ENCODE data around the gene PRKG1.
"Not testable (repeated sequence)": the region's sequence is repeated elsewhere in the genome, so short reads cannot be mapped to it uniquely, and the experiment has no call there.

PRKG1 gene

DNA sequence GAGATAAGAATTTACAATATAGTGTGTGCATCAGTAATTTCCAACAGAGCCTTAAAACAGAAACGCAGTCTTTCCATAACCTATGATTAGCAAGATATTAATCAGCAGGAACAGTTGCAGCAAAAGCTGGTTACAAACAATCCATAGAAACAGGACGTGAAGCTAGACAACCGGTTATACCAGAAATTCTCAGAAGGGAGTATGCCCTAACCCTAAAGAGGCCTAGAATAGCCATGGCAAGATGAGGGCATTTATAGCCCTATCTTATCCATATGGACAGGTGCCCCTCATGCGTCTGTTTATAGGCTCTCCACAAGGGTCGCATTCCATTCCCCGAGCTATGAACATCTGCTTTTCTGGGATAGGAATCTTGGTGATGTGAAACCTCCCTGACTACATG, 506.9 kb downstream of the PRKG1 start:
- H3K4me3 ChIP-seq (ENCODE audit: low read length); DNase-seq (ENCODE audit: low read depth, low spot score): not testable (repeated sequence)

DNA sequence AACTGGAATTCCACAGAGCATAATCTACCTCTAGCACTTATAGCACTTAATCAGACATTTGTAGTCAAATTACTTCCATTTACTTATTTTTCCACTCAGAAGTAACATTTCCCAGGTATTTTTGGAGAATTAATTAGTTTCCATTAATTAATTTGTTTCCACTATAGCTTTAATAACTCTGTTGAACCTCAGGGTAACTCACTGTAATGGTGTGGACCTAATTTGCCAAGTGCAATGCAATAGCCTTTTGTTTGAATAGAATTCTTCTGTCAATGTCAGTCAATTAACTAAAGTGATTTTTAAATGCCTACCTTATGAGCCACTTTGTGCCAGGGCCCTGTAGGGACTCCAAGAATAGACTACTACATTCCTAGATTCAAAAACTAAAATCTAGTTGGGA, 509.7 kb downstream of the PRKG1 start:
- DNase-seq (ENCODE audit: low read depth, low spot score): no peak
- H3K4me3 ChIP-seq (ENCODE audit: low read length): no peak overlapping the region

DNA sequence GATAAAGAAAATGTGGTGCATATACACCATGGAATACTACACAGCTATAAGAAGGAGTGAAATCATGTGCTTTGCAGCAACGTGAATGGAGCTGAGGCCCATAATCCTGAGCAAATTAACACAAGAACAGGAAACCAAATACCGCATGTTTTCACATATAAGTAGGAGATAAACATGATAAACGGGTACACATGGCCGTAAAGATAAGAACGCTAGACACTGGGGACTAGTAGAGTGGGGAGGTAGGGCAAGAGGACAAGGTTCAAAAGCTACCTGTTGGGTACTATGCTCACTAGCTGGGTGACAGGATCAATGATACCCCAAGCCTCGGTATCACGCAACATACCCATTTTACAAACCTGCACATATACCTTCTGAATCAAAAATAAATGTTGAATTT, 511.5 kb downstream of the PRKG1 start:
- DNase-seq (ENCODE audit: low read depth, low spot score): no peak
- no peak overlapping the region for H3K4me3 ChIP-seq (ENCODE audit: low read length)

DNA sequence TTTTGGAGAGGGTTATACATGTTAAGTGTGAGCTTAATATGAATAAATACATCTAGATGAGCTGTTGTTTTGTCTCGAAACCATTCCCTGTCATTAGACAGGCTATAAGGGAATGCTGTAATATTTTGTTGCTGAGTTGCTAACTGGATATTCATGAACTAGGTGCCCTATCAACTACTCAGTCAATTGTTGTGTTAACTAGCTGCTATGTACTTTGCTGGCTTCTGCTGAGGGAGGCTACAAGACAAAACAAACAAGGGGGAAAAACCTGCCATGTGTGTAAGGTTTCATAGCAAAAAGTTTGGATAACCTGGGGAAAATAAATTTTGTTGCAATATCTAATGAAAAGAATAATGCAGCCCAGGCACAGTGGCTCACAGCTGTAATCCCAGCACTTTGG, 514.7 kb downstream of the PRKG1 start:
- H3K4me3 ChIP-seq (ENCODE audit: low read length): no peak overlapping the region

DNA sequence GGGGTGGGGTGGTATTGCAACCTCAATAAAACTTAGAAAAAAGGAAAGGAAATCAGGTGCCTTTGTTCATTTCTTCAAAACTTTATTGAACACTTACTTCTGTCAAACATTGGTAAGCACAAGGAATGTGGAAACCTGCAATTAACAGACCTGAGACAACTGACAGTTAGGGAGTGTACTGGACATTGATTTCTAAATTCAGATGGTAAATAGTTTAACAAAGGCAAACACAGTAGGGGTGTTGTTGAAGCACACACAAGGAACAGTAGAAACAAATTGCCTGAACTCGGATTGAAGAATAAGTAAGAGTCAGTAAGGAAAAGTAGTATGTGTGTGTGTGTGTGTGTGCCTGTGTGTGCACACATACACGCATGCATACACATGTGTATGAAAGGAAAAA, 516.5 kb downstream of the PRKG1 start:
- no peak for DNase-seq (ENCODE audit: low read depth, low spot score)
- H3K4me3 ChIP-seq (ENCODE audit: low read length): no peak overlapping the region

More for the DNA sequence above, 514.7 kb downstream of the PRKG1 start:
- DNase-seq (ENCODE audit: low read depth, low spot score): no peak

DNA sequence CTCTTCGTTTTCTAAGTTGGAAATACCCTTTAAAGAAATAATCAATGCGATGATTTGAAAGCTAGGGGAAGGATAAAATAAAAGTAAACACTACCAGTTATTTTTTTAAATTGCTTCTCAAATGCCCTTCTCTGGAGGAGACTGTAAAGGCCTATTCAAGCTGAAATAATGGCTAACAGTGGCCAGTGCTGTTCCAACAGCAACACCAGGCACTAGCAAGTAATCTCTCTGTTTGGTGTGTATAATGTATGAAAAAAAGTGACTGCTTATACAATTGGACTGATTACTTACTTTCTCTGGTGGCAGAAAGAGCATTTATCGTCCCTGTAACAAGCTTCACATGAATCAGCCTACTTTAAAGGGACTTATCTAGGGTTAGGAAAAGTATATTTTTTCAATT, 522.4 kb downstream of the PRKG1 start:
- H3K4me3 ChIP-seq (ENCODE audit: low read length): no peak overlapping the region
- no peak for DNase-seq (ENCODE audit: low read depth, low spot score)

DNA sequence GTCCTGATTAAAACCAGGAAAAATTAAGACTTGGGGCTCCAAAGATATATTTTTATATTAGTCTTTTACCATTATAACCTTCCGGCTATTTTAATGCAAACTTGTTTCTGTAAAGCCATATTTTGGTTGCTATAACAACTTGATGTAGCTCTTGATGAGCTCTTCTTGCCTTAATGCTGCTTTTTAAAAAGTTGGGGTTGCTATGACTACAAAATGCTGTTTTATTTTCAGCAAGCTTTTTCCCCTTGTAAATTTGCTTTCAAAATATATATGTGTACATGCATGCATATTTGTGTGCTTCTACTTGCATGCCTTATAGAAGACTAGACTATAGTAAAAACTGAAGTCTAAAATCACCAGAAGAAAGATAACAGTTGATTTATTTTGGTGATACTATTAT, 525.4 kb downstream of the PRKG1 start:
- no peak overlapping the region for H3K4me3 ChIP-seq (ENCODE audit: low read length)
- DNase-seq (ENCODE audit: low read depth, low spot score): no peak

DNA sequence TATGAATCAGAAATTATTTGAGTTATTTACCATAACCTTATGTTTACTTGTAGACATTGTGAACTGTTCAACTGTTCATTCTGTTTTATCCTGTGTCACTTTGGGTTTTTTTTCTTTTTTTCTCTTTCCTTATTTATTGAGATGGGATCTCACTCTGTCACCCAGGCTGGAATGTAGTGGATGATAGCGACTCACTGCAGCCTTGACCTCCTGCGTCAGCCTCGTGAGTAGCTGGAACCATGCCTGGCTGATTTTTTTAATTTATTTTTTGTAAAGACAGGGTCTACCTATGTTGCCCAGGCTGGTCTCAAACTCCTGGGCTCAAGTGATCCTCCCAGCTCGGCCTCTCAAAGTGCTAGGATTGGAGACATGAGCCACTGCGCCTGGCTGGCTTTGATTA, 528.0 kb downstream of the PRKG1 start:
- no peak overlapping the region for H3K4me3 ChIP-seq (ENCODE audit: low read length)
- DNase-seq (ENCODE audit: low read depth, low spot score): no peak

DNA sequence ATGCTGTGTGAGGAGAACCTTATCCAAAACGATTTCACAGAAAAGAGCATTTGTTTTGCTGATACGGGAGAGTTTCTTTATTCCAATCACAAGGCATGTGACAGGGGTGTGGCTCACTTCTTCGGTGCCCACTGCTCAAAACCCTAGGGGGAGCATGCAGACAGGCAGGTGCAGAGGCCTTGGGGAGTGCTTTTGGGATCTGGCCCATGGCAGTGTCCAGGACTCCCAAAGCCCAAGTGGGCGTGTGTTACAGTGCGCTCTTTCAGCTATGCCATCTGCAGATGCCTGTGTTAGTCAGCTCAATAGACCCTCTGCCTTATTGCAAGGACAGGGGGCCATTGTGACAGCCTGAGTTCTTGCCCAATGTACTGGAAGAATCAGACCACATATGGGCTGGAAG, 530.3 kb downstream of the PRKG1 start:
- DNase-seq (ENCODE audit: low read depth, low spot score): no peak
- no peak overlapping the region for H3K4me3 ChIP-seq (ENCODE audit: low read length)

DNA sequence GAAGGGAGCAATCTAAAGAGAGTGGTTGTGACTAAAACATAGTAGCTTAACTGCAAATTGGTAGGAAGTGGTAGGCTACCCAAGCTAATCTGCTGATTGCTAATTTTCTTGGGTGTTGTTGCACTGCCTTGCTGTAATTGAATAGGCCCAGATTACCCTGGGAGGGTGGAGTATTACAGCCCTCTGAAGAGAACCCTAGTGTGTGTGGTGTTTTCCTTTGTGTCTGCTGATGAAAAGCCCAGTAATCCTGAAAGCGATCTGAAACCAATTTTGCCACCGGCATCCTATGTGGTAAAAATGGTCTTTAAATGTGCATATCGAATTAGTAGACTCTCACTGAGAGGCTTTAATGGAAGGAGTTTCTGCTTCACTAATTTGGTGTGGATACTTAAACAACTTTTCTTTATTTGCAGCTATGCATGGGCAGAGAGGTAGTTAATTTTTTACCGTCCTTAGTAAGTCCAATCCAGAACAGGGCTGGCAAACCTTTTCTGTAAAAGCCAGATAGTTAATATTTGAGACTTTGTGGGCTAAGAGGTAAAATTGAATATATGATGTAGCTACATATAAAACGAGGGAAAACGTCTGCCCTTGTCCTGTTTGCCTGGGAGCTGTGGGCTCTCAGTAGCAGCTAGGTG, 532.7 kb downstream of the PRKG1 start:
- no peak for DNase-seq (ENCODE audit: low read depth, low spot score)
- no peak overlapping the region for H3K4me3 ChIP-seq (ENCODE audit: low read length)

DNA sequence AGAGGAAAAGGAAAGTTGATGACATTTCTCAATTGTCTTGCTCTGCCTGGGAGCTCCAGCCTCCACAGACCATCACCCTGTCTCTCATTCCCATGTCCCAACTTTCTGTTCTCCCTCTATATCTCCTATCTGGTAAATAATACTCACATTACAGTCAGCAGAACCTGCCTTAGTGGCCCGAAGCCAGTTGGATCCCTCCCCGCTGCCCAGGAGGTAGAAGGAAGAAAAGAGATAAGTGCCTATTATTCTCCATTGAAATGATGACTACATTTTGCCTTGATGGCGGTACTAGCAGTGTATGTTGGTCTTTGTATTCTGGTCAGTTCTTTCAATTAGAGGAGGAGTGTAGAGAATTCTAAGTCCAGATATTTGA, 533.2 kb downstream of the PRKG1 start:
- no peak overlapping the region for H3K4me3 ChIP-seq (ENCODE audit: low read length)
- no peak for DNase-seq (ENCODE audit: low read depth, low spot score)

DNA sequence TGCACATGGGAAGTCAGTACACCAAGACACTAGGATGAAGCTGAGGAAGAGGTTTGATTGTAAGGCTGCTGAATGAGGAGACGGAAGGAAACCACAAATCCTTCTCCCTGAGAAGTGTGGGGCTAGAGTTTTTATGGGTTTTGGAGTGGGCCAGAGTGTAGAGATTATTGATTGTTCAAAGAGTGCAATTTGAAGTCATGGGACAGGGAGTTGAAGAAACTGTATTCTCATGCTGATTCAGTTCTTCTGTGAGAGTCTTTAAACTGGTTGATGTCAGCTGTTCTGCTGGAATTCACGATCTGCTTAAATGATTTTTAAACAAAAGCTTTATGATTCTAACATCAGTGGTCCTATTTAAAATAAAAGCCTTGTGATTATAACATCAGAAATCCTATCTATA, 533.9 kb downstream of the PRKG1 start:
- H3K4me3 ChIP-seq (ENCODE audit: low read length): no peak overlapping the region

DNA sequence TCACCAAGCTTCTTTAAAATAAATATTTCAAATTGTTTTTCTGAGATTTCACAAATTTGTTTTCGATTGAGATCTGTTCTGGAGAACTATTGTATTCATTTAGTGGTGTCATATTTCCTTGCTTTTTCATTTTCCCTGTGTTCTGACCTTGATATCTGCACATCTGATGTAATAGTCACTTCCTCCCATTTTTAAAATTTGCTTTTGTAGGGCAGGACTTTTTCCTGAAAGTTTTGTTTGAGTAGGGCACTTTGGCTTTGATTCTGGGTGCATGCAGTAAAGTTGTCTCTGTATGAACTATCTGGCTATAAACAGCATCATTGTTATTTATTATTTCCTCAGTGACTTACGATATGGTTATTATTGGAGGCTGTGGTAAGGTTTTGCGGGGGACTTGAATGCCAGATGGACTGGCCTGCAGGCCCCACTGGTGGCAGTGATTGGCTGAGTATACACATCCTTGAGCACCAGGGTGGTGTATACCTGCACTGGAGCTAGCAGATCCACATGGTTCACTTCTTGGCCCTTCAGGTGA, 541.5 kb downstream of the PRKG1 start:
- DNase-seq (ENCODE audit: low read depth, low spot score): no peak
- H3K4me3 ChIP-seq (ENCODE audit: low read length): no peak overlapping the region

More for the DNA sequence above, 533.9 kb downstream of the PRKG1 start:
- DNase-seq (ENCODE audit: low read depth, low spot score): no peak

DNA sequence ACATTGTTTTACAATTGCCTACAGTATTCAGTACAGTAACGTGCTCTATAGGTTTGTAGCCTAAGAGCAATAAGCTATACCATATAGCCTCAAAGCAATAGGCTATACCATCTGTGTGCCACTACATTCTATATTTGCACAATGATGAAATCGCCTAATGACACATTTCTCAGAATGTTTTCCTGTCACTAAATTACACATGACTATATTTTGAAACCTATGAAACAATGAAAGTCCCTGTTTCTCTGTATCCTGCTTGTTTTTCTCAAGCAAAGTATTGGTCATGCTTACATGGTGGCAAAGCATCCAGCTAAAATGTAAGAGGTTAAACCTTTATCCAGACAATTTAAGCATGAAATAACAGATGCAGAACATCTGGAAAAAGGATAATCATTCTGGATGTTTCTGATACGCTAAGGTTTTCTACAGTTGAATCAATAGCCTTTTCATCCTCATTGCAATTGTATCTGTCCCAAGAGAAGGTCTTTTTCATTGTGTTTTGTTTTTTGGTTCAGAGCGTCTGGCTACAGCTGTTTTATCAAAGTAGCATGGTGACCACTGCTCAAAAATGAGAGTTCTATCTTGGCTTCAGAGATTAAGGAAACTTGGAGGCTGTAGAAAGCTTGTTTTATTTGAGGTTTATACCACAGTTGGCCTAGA, 543.4 kb downstream of the PRKG1 start:
- DNase-seq (ENCODE audit: low read depth, low spot score): no peak
- H3K4me3 ChIP-seq (ENCODE audit: low read length): no peak overlapping the region

DNA sequence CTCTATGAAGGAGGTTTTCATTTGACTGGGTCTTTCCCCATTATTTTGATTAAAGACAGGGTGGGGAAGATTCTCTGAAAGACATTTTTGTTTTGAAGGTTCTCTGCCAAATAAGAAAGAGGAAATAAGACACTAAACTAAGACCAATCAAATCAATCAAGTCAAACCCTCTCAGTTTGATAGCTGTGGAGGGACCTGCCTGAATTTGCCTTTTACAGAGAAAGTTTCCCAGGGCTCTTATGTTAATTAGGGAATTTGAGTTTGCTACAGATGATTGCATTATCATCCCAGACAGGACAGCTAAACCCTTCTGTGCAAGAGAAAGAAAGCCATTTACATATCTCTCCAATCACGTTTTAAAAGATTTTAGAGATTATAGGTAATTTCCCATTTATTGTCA, 545.1 kb downstream of the PRKG1 start:
- no peak for DNase-seq (ENCODE audit: low read depth, low spot score)

DNA sequence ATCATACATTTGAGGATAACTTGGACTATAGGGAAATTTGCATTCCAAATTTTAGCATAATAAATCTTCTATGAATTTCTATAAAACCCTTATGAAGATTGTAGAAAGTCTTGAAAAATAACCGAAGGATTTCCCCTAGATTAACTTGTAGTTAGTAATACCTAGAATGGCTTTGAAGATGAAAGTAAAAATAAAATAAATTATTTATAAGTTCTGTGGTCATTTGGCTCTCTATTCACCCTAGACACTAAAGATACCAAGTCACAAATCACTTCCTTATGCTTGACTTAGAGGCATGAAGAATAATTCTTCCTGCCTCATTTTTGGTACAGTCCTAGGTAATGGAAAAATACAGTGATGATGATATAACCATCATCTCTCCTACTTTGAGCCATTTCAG, 545.8 kb downstream of the PRKG1 start:
- no peak for DNase-seq (ENCODE audit: low read depth, low spot score)
- H3K4me3 ChIP-seq (ENCODE audit: low read length): no peak overlapping the region

More for the DNA sequence above, 545.1 kb downstream of the PRKG1 start:
- no peak overlapping the region for H3K4me3 ChIP-seq (ENCODE audit: low read length)

DNA sequence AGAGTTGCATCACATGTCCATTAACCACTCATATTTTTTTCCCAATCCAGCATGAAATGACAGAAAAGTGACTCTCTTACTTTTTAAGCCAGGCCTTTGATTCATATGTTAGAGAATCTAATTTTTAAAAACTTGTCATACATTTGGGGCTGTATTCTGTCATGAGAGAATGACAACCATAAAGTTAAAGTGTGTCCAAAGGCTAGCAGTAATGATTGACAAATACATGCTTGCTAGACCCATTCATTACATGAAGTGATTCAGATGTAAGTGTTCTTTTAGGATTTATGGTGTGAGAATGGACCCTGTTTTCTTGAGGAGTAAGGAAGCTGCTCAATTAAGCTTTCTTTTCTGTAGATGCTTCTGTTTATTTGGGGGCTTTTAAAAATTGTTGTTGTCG, 549.7 kb downstream of the PRKG1 start:
- H3K4me3 ChIP-seq (ENCODE audit: low read length): no peak overlapping the region
- DNase-seq (ENCODE audit: low read depth, low spot score): no peak

DNA sequence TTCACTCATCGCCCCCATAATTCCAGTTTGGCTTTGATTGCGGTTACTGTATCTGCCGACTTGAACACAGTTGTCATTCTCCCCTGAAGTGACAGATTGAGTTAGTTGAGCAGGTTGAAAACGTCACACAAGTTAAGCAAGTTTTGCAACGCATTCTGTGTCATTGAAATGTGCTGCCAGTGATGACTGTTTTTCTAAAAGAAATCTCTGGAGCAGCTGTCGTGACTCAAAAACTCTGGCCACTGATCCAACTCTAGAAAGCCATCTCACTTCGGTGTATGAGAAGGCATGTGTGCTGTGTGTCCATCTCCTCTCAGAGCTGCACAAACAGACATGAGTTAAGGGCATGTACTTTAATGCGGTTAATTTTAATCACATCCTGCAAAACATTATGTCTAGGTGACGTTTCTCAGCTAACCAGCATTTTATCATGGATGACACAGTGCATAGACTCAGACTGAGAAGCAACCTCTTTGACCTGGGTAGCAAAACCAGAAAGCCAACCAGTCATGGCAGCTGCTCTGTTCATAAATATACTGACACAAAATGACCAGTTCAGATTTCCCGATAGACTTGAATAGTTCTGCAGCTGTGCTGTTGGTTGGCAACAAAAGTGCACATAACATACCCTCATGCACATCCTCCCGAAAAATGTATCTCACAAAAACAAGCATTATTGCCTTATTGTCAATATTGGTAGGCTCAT, 555.8 kb downstream of the PRKG1 start:
- H3K4me3 ChIP-seq (ENCODE audit: low read length): no peak overlapping the region
- DNase-seq (ENCODE audit: low read depth, low spot score): no peak

DNA sequence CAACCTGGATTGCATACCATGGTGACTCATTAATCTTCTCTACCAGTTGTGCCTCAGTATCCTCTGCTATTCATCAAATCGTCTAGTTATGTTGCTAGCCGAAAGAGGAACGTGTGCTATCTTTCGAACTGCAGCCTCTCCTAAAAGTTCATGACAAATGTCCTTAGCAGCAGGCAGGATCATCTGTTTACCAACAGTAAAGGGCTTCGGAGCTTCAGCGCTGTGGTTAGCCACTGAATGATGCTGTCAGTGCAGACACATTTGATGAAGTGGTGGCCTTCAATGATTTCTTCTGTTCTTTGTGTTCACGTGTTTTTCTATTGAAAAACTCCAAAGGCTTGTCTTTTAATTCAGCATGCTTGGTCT, 556.3 kb downstream of the PRKG1 start:
- no peak overlapping the region for H3K4me3 ChIP-seq (ENCODE audit: low read length)
- no peak for DNase-seq (ENCODE audit: low read depth, low spot score)

DNA sequence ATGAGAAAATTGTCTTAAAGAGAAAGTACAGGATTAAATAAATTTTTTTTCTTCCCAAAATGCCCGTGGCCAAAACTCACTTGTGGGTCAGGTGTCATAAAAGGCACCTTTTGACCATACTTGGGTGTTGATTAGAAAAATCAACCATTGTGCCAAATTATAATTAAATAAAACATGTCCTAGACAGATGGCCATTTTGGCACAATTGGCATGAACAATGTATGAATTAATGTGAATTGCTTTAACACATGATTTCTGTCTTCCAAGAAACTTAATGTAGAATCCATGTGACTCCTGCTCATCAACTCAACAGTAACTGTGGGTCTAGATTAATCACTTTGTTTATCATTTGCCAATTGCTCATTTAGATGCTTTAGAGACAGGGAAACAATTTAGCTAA, 561.1 kb downstream of the PRKG1 start:
- no peak overlapping the region for H3K4me3 ChIP-seq (ENCODE audit: low read length)
- no peak for DNase-seq (ENCODE audit: low read depth, low spot score)

All from Jurkat, Clone E6-1 (cell line).